Thoracic aorta (tissue), 2 donors: ENCODE results near the gene RBPMS2. TPM values are rescaled to one million over a fixed set of nuclear protein-coding genes. Genes with fewer than 3 reads are reported as not detected.

Source experiments
- ATAC-seq: fragments of 150-250 bp; one replicate; pipeline ENCODE4 v1.8.0; 2017; ENCODE audit warnings: low read depth; ENCODE audit not compliant: insufficient number of reproducible peaks, low FRiP score
- DNase-seq: peaks from one replicate; pipeline ENCODE4 v3.0.0-alpha.2; 2020; ENCODE audit warnings: low spot score
- H3K27ac ChIP-seq, 2 donors: fragments of 200-600 bp; sonication (generic); 1 replicate in 1 of 2; 2 replicates in 1 of 2; pipeline ENCODE4 v1.5.1; 2016; ENCODE audit warnings: mild to moderate bottlenecking in 2 of 2, moderate library complexity in 2 of 2
- H3K27me3 ChIP-seq: fragments of 200-600 bp; sonication (generic); replicated peaks from 2 replicates; pipeline ENCODE4 v1.6.0; 2016; ENCODE audit warnings: mild to moderate bottlenecking; ENCODE audit not compliant: insufficient read depth
- H3K36me3 ChIP-seq: fragments of 200-600 bp; sonication (generic); one replicate; pipeline ENCODE4 v1.5.1; 2016
- H3K4me1 ChIP-seq, 2 donors: fragments of 200-600 bp; sonication (generic); 1 replicate in 1 of 2; 2 replicates in 1 of 2; pipeline versions ENCODE4 v1.5.1 to v1.6.0; 2016; ENCODE audit warnings: low read depth in 2 of 2, mild to moderate bottlenecking in 1 of 2; ENCODE audit not compliant: control insufficient read depth in 1 of 2
- H3K4me3 ChIP-seq: fragments of 200-600 bp; sonication (generic); 2 replicates; pipeline ENCODE4 v1.5.1; 2016; ENCODE audit warnings: mild to moderate bottlenecking
- H3K9me3 ChIP-seq: fragments of 200-600 bp; sonication (generic); 2 replicates; pipeline ENCODE4 v1.5.1; 2016
- total RNA-seq, 2 donors: library from RNA; depleted of rRNA; stranded (reverse); fragments of >200 nt; gene quantifications; one replicate each; pipeline versions ENCODE4 v1.1.0 to v1.2.3, GENCODE V29; 2016
- TF ChIP-seq, protein P1 (sequence below): fragments of 200-600 bp; sonication (generic); IDR thresholded peaks from one replicate; pipeline ENCODE4 v1.5.1; 2019; ENCODE audit warnings: antibody characterized with exemption

Gene RBPMS2
- total RNA-seq, 2 donors from 2014 or later: 4.4 TPM; not detected in 1

DNA sequence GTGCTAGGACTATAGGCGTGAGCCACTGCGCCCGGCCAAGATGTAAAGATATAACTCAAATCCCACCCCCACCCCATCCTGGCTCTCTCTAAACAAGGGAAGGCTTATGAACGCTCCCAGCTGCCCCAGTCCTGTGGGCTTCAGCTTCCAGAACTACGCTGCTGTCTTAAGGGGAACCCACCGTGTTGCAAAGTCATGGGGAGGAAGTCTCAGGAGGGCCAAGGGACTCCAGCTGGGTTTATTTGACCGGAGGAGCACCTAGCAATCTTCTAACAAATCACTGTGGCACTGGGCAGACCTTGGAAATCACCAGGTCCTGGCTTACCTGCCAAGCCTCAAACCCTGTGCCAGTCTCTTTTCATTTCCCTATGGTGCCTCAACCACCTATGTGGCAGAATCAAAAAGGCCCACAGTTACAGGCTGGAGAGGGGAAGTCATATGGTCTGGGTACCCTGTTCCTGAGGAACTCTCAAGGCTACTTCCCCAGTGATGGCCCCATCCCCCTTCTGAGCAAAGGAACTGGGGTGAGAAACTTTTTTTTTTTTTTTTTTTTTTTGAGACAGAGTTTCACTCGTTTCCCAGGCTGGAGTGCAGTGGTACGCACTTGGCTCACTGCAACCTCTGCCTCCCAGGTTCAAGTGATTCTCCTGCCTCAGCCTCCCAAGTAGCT lies 83.4 kb downstream of the RBPMS2 start:
- peak overlapping the region; percentile 32 to 59 for H3K27ac ChIP-seq
- no peak for ATAC-seq
- peaks cover 17 to 68% of the 10 kb centered on the region in 2 donors for H3K4me1 ChIP-seq
- no peak for DNase-seq
- TF ChIP-seq, protein P1, sequence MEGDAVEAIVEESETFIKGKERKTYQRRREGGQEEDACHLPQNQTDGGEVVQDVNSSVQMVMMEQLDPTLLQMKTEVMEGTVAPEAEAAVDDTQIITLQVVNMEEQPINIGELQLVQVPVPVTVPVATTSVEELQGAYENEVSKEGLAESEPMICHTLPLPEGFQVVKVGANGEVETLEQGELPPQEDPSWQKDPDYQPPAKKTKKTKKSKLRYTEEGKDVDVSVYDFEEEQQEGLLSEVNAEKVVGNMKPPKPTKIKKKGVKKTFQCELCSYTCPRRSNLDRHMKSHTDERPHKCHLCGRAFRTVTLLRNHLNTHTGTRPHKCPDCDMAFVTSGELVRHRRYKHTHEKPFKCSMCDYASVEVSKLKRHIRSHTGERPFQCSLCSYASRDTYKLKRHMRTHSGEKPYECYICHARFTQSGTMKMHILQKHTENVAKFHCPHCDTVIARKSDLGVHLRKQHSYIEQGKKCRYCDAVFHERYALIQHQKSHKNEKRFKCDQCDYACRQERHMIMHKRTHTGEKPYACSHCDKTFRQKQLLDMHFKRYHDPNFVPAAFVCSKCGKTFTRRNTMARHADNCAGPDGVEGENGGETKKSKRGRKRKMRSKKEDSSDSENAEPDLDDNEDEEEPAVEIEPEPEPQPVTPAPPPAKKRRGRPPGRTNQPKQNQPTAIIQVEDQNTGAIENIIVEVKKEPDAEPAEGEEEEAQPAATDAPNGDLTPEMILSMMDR: no peak
- no peaks in the 10 kb centered on the region for H3K27me3 ChIP-seq
- H3K4me3 ChIP-seq: no peak overlapping the region
- H3K36me3 ChIP-seq: peaks cover 32% of the 10 kb centered on the region
- no peaks in the 10 kb centered on the region for H3K9me3 ChIP-seq

DNA sequence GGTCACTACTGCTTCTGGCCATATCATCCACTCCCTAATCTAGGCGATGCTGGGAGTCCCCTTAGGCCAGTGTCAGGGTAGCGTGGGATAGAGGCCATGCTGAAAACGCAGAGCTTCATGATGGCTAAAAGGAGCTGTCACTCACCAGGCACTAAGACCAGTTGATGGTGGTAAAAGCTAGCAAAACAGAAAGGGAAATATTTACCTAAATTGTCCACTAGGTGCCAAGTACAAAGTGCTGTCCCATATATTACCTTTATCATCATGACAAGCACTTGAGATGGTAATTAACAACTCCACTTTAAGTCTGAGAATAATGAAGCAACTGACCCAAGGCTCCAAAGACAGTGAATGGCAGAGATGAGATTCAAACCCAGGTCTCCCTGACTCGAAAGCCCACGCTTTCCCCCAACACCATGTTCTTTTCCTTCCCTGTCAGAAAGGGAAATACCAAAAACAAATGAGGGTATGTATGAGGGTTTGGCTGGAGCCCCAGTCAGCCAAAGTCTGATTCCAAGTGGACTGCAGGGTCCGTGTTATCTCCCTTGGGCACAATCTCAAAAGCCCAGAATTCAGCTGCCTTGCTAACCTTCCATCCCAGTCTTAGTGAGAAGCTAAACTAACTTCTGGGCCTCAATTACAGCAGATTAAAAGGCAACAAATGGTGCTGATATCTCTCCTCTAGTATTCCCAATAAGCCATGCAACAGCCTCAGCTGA lies 84.7 kb downstream of the RBPMS2 start:
- TF ChIP-seq, protein P1: no peak
- peak overlapping the region; percentile 2 to 32 for H3K27ac ChIP-seq
- no peak for ATAC-seq
- peaks cover 32% of the 10 kb centered on the region for H3K36me3 ChIP-seq
- DNase-seq: no peak
- H3K9me3 ChIP-seq: no peaks in the 10 kb centered on the region
- peaks cover 13 to 55% of the 10 kb centered on the region in 2 donors for H3K4me1 ChIP-seq
- no peaks in the 10 kb centered on the region for H3K27me3 ChIP-seq
- H3K4me3 ChIP-seq: no peak overlapping the region

GRCh38 chr15:64690008-64690407 lies 85.4 kb downstream of the RBPMS2 start:
- TF ChIP-seq, protein P1: no peak
- no peak overlapping the region for H3K4me3 ChIP-seq
- no peak for ATAC-seq
- H3K9me3 ChIP-seq: no peaks in the 10 kb centered on the region
- H3K36me3 ChIP-seq: peaks cover 32% of the 10 kb centered on the region
- no peaks in the 10 kb centered on the region for H3K27me3 ChIP-seq
- no peak for DNase-seq
- peak overlapping the region; percentile 2 to 32 for H3K27ac ChIP-seq
- peaks cover 13 to 47% of the 10 kb centered on the region in 2 donors for H3K4me1 ChIP-seq

Other genes with a start within 250 kb of the RBPMS2 start
- 1 to 10 TPM; 1.1 to 9.0 TPM for gene PIF1, start 50.1 kb upstream of the RBPMS2 start, total RNA-seq
- gene PLEKHO2, start 66.3 kb upstream of the RBPMS2 start, total RNA-seq: 10 to 100 TPM; 50.0 to 53.8 TPM
- 10 to 100 TPM; 27.5 to 58.1 TPM for gene ANKDD1A, start 136.3 kb upstream of the RBPMS2 start, total RNA-seq
- gene SPG21, start 214.3 kb upstream of the RBPMS2 start, total RNA-seq: 10 to 100 TPM; 64.7 to 93.1 TPM